Activated CD4-positive, CD25-positive, alpha-beta regulatory T cell treated with anti-CD3 and anti-CD28 coated beads, Interleukin-2, amount 50 U/mL, for 72 hours (primary cell): ENCODE measurements around the gene PNMA8C.
"Not testable (repeated sequence)": the region's sequence is repeated elsewhere in the genome, so short reads cannot be mapped to it uniquely, and the experiment has no call there.

Experiments
- DNase-seq: peaks from one replicate; pipeline ENCODE4 v3.0.0; 2021

PNMA8C gene

DNA sequence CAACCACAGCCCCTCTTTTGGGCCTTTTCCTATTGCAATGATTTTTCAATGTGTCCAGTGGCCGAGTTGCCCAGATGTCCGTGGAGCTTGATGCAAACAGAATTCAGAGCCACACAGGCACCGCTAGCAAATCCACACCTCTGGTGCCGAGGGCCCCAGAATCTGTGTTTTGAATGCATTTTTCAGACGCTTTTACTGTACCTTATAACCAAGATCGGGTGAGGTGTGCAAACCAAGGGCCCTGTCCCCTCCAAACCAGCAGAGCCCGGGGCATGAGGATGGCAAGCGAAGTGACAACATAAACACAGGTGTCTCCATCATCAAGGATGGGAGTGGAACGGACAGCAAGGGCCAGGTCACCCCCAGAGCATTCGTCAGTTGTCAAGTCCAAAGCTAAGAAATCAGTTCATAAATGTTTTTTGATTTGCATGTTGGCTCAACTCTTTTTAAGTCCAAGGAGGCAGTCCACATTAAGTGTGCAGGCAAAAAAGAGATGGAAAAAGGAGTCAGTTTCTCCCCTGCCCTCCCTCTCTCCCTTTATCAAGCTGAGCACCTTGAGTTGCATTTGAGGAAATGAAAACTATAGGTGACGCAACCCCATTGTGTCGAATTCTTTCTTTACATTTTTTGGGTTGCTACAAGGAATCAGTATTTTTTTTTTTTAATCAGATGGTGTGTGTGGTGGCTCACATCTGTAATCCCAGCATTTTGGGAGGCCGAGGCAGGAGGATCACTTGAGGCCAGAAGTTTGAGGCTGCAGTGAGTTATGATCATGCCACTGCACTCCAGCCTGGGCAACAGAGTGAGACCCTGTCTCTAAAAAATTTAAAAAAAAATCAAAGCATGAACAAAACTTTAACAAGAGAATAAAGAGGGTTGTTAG lies 18.3 kb downstream of the PNMA8C start:
- DNase-seq = no peak

DNA sequence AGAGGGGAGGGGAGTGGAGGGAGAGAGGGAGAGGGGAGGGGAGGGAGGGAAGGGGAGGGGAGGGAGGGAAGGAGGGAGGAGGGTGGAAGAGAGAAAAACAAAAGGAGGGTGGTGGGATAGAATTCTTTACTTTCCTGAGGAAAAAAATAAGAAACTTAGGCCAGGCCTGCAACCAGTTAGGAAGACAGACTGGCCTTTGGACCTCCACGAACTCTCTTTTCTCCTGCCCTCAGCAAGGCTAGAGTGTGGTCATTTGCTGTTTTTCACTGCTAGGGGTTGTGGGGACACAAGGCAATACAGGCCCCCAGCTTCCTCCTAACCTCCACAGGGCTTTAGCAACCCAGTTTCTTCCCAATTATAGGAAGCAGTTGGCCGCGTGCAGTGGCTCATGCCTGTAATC lies 19.5 kb downstream of the PNMA8C start:
- DNase-seq = no peak

DNA sequence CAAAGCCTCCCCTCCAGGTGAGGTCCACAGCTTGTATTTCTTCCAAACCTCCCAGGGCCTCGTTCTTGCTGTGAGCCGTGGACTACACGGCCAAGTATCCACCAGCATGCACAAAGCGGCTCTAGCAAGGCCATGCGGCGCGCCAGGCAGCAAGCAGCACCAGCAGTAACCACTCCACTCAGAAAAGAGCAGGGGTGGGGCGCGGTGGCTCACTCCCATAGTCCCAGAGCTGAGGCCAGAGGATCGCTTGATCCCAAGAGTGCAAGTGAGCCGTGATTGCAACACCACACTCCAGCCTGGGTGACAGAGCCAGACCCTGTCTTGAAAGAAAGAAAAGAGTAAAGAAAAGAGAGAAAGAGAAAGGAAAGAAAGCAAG lies 20.1 kb downstream of the PNMA8C start:
- DNase-seq = no peak

DNA sequence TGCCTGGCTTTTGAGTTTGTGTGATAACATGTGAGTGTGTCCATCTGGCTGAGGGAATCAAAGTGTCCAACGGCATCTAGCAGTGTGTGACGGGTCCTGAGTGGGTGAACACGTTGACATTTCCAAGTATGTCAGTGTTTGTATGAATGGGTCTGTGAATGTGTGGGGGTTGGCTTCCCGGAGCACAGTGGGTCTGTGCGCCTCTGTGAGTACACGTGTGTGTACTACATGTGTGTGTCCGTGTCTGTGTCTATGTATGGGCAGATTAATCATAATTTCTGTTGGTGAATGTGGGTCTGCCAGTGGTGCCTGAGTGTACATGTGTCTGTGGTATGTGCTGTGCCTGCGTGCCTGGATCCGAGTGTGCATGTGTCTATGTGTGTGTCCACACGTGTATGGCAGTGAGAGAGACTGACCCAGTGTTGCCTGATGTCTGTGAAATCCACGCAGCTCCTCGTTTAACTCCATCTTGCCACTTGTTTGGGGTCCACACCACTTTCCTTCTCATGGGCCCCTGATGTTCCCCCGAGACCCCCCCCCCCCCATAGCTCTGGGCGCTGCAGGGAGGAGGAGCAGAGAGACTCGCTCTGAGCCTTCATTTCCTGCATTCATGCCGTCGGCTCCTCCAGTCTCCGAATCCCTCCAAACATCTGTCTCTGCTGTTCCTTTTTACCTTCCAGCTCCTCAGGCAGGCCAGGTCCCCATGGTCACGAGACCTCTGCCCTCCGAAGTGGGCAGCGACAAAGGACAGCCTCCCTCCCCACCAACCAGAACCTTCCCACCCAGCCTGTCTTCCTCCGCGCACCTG lies 20.7 kb downstream of the PNMA8C start:
- DNase-seq = no peak

DNA sequence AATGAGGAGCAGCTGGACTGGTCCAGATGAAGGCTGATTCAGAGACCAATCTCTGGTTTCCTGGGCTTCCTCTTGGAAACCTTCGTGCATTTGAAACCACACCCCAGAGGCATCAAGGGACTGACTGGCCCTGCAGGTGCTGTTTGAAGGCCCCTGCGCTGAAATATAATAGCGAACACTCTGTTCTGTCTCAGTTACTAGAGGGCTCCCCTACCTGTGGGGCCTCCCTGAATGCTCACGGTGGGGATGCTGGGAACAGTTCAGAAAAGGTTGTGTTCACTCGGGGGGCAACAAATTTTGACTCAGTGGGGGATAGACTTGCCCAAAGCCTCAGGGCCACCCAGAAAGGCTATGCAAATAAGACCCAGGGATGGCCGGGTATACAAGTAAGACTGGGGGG lies 21.8 kb downstream of the PNMA8C start:
- no peak for DNase-seq

DNA sequence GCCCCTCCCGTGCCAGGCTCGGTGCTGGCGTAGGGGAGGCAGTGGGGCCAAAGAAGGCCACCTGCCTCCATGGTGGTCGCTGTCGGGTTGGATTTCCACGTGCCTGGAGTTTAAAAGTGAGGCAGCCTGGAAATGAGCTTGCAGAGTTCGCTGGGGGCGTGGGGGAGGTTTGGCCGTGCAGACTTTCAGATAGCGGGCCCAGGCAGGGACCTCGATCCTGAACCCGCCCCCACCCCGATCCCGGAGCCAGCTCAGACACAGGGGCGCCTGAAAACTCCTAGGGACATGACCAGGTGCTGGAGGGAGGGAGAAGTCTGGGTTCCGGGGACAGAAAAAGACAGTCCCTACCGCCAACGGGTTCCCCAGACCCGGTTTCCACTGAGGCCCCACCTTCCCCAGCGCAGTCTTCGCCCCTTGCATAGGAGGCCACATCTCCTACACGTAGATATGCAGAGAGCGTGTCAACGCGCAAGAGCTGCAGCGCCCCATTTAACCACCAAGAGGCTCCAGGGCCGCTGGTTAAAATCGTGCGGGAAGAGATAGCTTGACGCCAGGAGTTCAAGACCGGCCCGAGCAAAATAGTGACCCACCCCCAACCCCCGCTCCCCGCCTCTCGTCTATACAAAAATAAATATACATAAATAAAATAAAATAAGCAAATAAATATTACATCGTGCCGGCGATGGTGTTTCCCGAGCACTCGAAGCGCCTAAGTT lies 23.8 kb downstream of the PNMA8C start:
- DNase-seq = no peak

DNA sequence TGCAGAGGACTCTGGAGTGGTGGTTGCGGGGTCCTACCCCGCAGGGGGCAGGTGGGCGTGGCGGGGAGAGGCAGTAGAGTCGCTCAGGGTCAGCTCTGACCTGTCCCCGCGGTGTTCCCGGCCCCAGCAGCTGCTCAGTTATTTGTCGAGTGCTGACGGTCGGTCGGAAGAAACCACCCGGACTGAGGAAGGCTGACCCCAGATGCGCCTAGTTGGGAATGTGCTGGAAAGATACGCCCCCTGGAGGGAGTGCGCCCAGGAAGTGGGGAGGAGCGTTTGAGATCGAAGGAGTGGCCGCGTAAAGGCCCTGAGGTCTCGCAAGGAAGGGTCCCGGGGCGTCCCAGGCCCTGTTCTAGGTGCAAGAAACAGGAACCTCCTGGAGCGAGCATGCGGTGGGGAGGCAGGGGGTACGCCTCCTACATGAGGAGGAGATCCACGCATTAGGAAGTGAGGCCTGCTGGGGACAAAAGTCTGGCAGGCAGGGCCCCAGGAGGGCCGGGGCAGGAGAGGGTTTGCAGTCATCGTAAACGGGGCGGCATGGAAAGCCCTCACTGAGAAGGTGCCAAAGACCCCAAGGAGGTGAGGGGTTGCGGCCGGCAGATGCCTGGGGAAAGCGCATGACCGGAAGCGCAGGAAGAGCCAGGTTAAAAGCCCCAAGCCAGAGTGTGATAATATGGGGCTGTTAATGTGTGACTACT lies 24.5 kb downstream of the PNMA8C start:
- DNase-seq = no peak

DNA sequence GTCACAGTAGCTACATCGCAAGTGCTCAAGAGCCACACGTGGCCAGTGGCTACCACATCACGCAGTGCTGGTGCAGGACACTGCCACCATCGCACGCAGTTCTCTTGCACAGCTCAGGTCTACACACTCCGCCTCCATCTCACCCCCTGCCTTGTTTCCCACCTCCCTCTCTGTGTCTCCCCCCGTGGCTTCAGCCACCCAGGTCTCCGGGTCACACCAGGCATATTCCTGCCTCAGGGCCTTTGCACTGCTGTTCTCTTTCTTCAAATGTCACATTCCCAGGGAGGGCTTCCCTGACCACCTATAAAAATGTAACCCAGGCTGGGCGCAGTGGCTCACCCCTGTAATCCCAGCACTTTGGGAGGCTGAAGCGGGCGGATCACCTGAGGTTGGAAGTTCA lies 26.0 kb downstream of the PNMA8C start:
- no peak for DNase-seq

DNA sequence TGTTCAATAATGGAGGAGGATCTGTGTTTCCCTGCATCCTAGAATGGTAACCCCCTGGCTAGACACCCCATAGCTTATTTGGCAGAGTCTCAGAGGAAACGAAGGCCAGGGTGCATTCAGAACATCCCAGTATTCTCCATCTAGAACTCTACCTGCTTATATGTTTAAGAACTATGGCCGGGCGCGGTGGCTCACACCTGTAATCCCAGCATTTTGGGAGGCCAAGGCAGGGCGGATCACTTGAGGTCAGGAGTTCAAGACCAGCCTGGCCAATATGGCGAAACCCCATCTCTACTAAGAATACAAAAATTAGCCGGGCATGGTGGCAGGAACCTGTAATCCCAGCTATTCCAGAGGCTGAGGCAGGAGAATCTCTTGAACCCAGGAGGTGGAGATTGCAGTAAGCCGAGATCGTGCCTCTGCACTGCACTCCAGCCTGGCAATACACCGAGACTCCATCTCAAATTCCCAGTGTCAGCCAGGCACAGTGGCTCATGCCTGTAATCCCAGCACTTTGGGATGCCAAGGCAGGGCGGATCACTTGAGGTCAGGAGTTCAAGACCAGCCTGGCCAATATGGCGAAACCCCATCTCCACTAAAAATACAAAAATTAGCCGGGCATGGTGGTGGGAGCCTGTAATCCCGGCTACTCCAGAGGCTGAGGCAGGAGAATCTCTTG lies 30.8 kb downstream of the PNMA8C start:
- DNase-seq = not testable (repeated sequence)

DNA sequence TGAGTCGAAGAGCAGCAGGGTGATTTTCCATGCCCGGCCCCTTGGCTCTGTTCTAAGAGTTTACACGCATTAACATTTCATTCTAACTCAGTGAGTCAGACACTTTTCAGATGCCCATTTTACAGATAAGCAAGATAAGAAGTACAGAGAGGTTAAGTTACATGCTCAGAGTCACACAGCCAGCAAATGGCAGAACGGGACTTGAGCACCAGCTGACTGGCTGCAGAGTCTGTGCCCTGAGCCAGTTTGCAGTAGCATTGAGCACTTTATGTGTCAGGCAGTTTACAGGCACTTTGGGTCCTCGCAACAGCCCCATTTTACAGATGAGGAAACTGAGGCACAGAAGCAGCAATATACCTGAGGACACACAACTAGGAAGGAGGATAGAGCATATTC lies 34.3 kb downstream of the PNMA8C start:
- DNase-seq = no peak

DNA sequence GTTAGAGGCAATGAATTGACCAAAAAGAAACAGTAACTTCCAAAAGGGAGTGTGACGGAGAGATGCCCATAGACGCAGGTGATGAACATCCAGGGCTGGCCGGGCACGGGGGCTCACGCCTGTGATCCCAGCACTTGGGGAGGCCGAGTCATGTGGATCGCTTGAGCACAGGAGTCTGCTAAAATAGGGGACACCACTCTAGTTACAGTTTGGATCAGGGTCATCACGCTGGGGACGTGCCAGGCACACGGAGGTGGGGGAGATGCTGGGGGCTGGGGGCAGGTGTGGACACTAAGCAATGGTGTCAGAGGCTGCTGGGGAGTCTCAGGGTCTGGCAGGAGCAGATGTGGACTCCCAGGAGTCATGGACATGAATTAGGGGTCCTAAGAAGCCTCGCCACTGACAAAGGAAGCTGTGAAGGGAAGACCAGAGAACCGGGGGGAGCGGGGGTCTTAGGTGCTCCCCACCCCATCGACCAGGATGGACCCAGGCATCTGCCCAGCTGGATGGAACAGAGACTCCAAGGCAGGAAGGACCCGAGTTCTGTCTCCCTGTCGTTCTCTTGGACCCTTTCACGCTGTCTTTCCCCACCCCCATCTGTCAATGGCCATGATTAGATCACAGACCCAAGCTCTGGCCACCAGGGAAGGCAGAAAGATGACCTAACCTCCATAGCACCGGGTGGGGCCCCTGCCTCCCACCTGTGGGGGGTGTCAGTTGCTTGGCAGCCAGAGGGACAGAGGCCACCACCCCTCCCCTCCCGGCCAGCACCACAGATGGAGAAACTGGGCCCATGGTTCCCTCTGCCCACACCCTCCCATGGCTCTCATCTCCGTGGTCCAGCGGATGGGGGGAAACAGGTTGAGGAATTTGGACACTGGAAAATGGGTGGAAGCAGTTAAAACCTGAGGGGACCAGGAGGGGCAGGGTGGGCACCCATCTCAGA lies 35.0 kb downstream of the PNMA8C start:
- DNase-seq = no peak

DNA sequence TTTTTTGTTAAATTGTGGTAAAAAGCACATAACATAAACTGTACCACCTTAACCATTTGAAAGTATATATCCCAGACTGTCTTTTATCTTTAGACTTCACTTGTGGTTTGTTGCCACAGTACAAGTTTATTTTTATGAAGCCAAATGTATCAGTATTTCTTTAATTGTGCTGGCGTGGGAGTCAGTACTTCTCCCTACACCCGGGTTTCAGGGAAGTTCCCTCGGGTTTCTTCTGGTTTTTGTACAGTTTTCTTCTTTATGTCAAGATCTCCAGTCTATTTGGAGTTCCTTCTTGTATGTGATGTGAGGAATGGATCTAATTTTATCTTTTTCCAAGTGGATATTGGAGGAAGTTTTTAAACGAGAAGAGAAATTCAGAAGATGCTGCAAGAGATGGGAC lies 35.9 kb downstream of the PNMA8C start:
- DNase-seq = no peak

DNA sequence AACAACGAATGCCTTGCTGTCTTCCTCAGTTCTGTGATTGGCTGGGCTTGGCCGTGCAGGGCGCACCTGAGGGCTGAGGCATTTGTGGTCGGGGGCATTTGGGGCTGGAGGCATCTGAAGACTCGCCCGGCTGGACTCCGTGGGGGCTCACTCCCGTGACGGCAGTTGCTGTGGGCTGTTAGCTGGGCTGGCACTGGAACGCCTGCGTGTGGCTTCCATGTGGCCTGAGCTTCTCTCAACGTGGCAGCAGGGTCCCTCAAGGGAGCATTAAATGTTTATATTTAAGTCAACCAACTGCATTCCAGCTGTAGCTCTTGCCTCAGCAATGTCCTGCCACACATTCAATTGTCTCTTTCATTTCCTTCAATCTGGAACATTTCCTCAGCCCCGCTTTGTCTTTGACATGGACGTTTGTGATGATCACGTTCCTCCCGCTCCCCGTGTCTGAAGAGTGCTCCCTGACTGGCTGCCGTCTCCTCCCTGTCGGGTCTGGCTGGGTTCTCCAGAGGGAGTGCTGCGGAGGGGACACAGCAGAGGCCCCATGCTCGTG lies 36.4 kb downstream of the PNMA8C start:
- DNase-seq = no peak

DNA sequence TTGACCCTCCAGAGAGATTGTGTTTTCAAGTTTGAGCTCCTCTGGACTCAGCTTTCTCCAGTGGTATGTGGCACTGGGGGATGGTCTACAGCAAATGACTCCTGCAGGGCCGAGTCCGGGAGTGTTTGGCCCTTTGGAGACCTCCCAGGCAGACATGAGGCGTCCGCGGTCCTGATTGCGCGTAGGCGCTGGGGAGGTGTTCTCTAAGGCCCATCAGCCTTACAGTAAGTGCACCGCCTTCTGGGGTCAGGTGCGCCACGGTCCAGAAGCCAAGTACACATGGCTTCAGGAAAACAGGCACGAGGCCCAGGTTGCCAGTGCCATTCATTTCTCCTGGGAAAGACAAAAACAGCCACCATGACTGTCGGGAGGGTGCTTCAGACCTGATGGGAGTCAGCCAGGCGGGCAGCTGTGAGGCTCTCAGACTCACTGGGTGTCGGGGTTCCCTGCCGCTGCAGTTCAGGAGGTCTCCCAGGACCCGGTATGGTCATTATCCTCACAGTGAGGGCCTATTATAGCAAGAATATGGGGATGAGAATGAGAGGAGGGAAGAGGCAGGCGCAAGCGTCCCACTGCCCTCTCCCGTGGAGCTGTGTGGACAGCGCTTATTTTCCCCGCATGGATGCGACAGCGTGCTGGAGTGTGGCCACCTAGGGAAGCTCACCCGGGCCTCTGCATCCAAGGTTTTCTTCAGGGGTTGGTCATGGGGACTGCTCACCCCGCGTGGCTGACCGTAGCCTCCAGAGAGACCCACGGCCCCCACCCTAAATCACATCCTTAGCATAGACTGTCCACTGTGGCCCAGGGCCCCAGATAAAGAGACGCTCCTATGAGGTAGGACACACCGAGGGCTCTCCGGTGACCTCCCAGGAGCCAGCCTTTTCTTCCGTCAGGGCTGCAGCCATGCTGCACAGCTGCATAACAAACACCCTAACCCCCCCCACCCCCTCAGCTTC lies 37.2 kb downstream of the PNMA8C start:
- no peak for DNase-seq

DNA sequence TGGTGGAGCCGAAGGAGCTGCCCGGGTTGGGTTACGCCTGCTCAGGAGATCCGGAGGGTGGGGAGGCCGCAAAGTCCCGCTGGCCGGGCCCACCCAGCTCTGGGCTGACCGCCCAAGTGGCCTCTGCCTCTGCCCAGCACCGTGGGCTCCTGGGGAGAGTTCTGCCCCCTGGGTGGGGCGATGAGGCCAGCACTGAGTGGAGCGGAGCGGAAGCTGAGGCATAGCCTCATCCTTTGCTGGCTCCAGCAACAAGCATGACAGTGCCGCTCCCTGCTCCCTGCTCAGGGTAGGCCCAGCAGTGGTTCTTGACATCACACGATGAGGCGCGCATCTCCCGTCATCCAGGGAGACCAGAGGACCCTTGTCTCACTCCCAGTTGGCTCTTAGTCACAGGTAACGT lies 37.9 kb downstream of the PNMA8C start:
- DNase-seq = no peak

DNA sequence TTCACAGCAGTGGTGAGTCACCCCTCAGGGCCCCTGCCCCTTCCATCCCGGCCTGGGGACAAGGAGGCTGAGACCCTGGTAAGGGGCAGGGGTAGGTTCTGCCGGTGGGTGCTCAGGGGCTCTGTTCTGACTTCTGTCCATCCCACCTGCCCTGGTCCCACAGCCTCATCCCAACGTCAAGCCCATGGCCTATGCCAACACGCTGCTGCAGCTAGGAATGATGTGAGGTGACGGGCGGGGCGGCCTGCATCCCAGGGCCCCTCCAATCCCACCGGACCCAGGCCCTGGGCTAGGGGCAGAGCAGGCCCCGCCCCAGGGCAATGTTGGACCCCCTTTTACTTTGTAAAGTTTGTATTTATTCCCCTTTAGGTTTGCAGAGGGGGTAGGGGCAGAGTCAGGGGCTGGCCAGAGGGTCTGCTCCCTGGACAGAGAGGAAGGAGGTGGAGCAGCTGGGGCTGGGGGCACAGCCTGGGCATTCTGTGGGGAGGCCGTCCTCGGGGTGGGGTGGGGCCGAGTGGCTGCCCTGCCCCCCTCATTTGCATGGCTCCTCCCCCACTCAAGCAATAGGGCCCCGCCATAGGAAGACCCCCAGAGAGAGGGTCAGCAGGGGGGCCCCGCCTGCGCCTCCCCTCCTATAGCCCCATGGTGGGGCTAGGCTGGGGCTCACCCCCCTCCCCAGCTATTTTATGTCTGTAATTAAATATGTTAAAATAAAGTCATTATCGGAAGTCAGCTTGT lies 38.4 kb downstream of the PNMA8C start:
- DNase-seq = no peak

DNA sequence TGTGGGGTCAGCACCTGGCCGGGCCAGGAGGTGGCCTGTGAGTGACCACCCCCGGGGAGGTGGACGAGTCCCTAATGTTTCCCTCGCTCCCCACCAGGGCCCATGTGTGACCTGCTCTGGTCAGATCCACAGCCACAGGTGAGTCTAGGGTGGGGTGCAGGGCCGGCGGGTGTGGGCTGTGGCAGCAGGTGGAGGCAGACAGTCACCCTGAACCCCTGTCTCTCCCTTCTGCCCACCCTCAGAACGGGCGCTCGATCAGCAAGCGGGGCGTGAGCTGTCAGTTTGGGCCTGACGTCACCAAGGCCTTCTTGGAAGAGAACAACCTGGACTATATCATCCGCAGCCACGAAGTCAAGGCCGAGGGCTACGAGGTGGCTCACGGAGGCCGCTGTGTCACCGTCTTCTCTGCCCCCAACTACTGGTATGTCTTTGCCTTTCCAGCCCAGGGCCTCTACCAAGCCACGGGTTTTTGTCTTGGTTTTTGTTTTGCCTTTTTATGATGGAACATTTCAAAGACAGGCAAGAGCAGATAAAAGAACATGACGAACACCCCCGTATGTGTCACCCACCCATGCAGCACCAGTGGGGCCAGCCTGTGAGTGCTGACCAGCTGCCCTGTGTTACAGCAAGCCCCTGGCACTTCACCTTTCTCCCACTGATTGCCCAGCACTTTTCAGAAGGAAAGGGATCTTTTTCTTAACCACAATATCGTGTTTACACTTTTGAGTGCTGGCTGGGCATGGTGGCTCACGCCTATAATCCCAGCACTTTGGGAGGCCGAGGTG lies 40.2 kb downstream of the PNMA8C start:
- DNase-seq = no peak

DNA sequence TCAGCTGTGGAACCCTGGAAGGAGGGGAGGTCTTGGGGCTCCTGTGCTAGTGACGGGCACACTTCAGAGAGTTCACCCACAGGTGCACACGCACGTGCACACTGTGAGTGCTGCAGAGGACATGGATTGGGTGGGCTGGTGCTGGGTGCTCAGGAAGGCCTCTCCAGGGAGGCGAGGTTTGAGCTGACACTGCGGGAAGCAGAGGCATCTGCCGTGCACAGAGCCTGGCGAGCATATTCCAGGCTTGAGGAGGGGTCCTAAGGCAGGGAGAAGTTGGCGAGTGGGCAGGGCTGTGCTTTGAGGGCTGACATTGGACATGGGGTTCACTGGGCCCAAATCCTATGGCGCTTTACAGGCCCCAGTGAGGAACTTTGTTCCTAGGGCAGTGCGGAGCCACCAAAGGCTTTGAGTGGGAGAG lies 41.0 kb downstream of the PNMA8C start:
- DNase-seq = no peak
